ENCODE results near the gene ATP6V1G3.

Gene ATP6V1G3

GRCh38 chr1:198550941-198551524 is 10.6 kb upstream of the ATP6V1G3 start:
- Histone ChIP-seq H3K27ac (no peak overlapping the region), H3K36me3 (ENCODE audit: insufficient read depth, low read length) (no peaks in the 10 kb centered on the region; the same call in 1 of the 2 replicates), H3K9ac (ENCODE audit: insufficient read length) (no peak overlapping the region), H3K4me3 (no peak overlapping the region), H3K9me3 (ENCODE audit: low read depth, low read length) (no peaks in the 10 kb centered on the region)
- TF ChIP-seq POLR2AphosphoS5 (IDR thresholded peaks at IDR 0.05; ENCODE audit: borderline replicate concordance, low read depth, low read length) (no peak), EZH2 (IDR thresholded peaks at IDR 0.05) (no peak), FOXP2 (optimal IDR thresholded peaks at IDR 0.05; ENCODE audit: control extremely low read depth, extremely low read length, insufficient read depth) (no peak)
- no peak for DNase-seq (ENCODE audit: low read depth, low spot score)

- DNase-seq (ENCODE audit: low read depth, low spot score) = no peak
- TF ChIP-seq EZH2 (IDR thresholded peaks at IDR 0.05) (no peak), POLR2AphosphoS5 (IDR thresholded peaks at IDR 0.05; ENCODE audit: borderline replicate concordance, low read depth, low read length) (no peak), FOXP2 (optimal IDR thresholded peaks at IDR 0.05; ENCODE audit: control extremely low read depth, extremely low read length, insufficient read depth) (no peak)
- Histone ChIP-seq H3K9ac (ENCODE audit: insufficient read length) (no peak overlapping the region), H3K36me3 (ENCODE audit: insufficient read depth, low read length) (no peaks in the 10 kb centered on the region; the same call in 1 of the 2 replicates), H3K9me3 (ENCODE audit: low read depth, low read length) (no peaks in the 10 kb centered on the region), H3K27ac (no peak overlapping the region), H3K4me3 (no peak overlapping the region)
Observed at GRCh38 chr1:198549866-198550265, 9.4 kb upstream of the ATP6V1G3 start.

- Histone ChIP-seq H3K4me3 (no peak overlapping the region), H3K9ac (ENCODE audit: insufficient read length) (no peak overlapping the region), H3K27ac (no peak overlapping the region), H3K36me3 (ENCODE audit: insufficient read depth, low read length) (no peaks in the 10 kb centered on the region; the same call in 1 of the 2 replicates), H3K9me3 (ENCODE audit: low read depth, low read length) (no peaks in the 10 kb centered on the region)
- TF ChIP-seq POLR2AphosphoS5 (IDR thresholded peaks at IDR 0.05; ENCODE audit: borderline replicate concordance, low read depth, low read length) = no peak
- no peak for TF ChIP-seq EZH2 (IDR thresholded peaks at IDR 0.05)
- no peak for TF ChIP-seq FOXP2 (optimal IDR thresholded peaks at IDR 0.05; ENCODE audit: control extremely low read depth, extremely low read length, insufficient read depth)
- no peak for DNase-seq (ENCODE audit: low read depth, low spot score)
Observed at GRCh38 chr1:198548890-198549289, 8.4 kb upstream of the ATP6V1G3 start.

GRCh38 chr1:198545156-198545555 is 4.7 kb upstream of the ATP6V1G3 start:
- Histone ChIP-seq H3K9me3 (ENCODE audit: low read depth, low read length) (no peaks in the 10 kb centered on the region), H3K27ac (no peak overlapping the region), H3K4me3 (no peak overlapping the region), H3K36me3 (ENCODE audit: insufficient read depth, low read length) (no peaks in the 10 kb centered on the region; the same call in 1 of the 2 replicates), H3K9ac (ENCODE audit: insufficient read length) (no peak overlapping the region)
- DNase-seq (ENCODE audit: low read depth, low spot score) = no peak
- no peak for TF ChIP-seq FOXP2 (optimal IDR thresholded peaks at IDR 0.05; ENCODE audit: control extremely low read depth, extremely low read length, insufficient read depth)
- TF ChIP-seq POLR2AphosphoS5 (IDR thresholded peaks at IDR 0.05; ENCODE audit: borderline replicate concordance, low read depth, low read length) = no peak
- TF ChIP-seq EZH2 (IDR thresholded peaks at IDR 0.05) = no peak

- no peak for DNase-seq (ENCODE audit: low read depth, low spot score)
- H3K36me3 ChIP-seq (ENCODE audit: insufficient read depth, low read length) = no peaks in the 10 kb centered on the region; the same call in 1 of the 2 replicates
- TF ChIP-seq FOXP2 (optimal IDR thresholded peaks at IDR 0.05; ENCODE audit: control extremely low read depth, extremely low read length, insufficient read depth) = no peak
- no peak for TF ChIP-seq EZH2 (IDR thresholded peaks at IDR 0.05)
- TF ChIP-seq POLR2AphosphoS5 (IDR thresholded peaks at IDR 0.05; ENCODE audit: borderline replicate concordance, low read depth, low read length) = no peak
- no peak overlapping the region for H3K9ac ChIP-seq (ENCODE audit: insufficient read length)
- H3K4me3 ChIP-seq = no peak overlapping the region
- H3K9me3 ChIP-seq (ENCODE audit: low read depth, low read length) = no peaks in the 10 kb centered on the region
- H3K27ac ChIP-seq = no peak overlapping the region
Observed at GRCh38 chr1:198544265-198544664, 3.8 kb upstream of the ATP6V1G3 start.

- H3K36me3 ChIP-seq (ENCODE audit: insufficient read depth, low read length) = no peaks in the 10 kb centered on the region; the same call in 1 of the 2 replicates
- no peak for TF ChIP-seq EZH2 (IDR thresholded peaks at IDR 0.05)
- TF ChIP-seq FOXP2 (optimal IDR thresholded peaks at IDR 0.05; ENCODE audit: control extremely low read depth, extremely low read length, insufficient read depth) = no peak
- TF ChIP-seq POLR2AphosphoS5 (IDR thresholded peaks at IDR 0.05; ENCODE audit: borderline replicate concordance, low read depth, low read length) = no peak
- no peak for DNase-seq (ENCODE audit: low read depth, low spot score)
- H3K4me3 ChIP-seq = peak overlapping the region; percentile 12; the same call in 1 of the 2 replicates
- H3K9ac ChIP-seq (ENCODE audit: insufficient read length) = no peak overlapping the region
- peak overlapping the region; percentile 48; the same call in 1 of the 2 replicates for H3K27ac ChIP-seq
- H3K9me3 ChIP-seq (ENCODE audit: low read depth, low read length) = no peaks in the 10 kb centered on the region
Observed at GRCh38 chr1:198543670-198544260, 3.3 kb upstream of the ATP6V1G3 start.

GRCh38 chr1:198542632-198543031 is 2.2 kb upstream of the ATP6V1G3 start:
- DNase-seq (ENCODE audit: low read depth, low spot score) = no peak
- Histone ChIP-seq H3K9ac (ENCODE audit: insufficient read length) (no peak overlapping the region), H3K36me3 (ENCODE audit: insufficient read depth, low read length) (no peaks in the 10 kb centered on the region), H3K9me3 (ENCODE audit: low read depth, low read length) (no peaks in the 10 kb centered on the region), H3K27ac (no peak overlapping the region), H3K4me3 (no peak overlapping the region)
- no peak for TF ChIP-seq FOXP2 (optimal IDR thresholded peaks at IDR 0.05; ENCODE audit: control extremely low read depth, extremely low read length, insufficient read depth)
- TF ChIP-seq EZH2 (IDR thresholded peaks at IDR 0.05) = no peak
- TF ChIP-seq POLR2AphosphoS5 (IDR thresholded peaks at IDR 0.05; ENCODE audit: borderline replicate concordance, low read depth, low read length) = no peak

- H3K9ac ChIP-seq (ENCODE audit: insufficient read length) = no peak overlapping the region
- TF ChIP-seq POLR2AphosphoS5 (IDR thresholded peaks at IDR 0.05; ENCODE audit: borderline replicate concordance, low read depth, low read length) = no peak
- TF ChIP-seq FOXP2 (optimal IDR thresholded peaks at IDR 0.05; ENCODE audit: control extremely low read depth, extremely low read length, insufficient read depth) = no peak
- TF ChIP-seq EZH2 (IDR thresholded peaks at IDR 0.05) = no peak
- H3K9me3 ChIP-seq (ENCODE audit: low read depth, low read length) = no peaks in the 10 kb centered on the region
- no peaks in the 10 kb centered on the region for H3K36me3 ChIP-seq (ENCODE audit: insufficient read depth, low read length)
- H3K27ac ChIP-seq = peak overlapping the region; percentile 26; the same call in 1 of the 2 replicates
- no peak overlapping the region for H3K4me3 ChIP-seq
- DNase-seq (ENCODE audit: low read depth, low spot score) = no peak
Observed at GRCh38 chr1:198541737-198542136, 1.3 kb upstream of the ATP6V1G3 start.

All from SK-N-MC (cell line).